HG02870 (cell line): Measurements from ENCODE around the gene PRM3.
A peak's percentile ranks its signal among the peaks of the same experiment; 100 is the strongest.

Experiments used
- ATAC-seq: cut with Tn5 transposase; IDR thresholded peaks from one replicate; pipeline ENCODE4 v1.9.1; 2021; ENCODE audit warnings: mild to moderate bottlenecking, moderate library complexity; ENCODE audit not compliant: unreplicated experiment

PRM3 gene

DNA sequence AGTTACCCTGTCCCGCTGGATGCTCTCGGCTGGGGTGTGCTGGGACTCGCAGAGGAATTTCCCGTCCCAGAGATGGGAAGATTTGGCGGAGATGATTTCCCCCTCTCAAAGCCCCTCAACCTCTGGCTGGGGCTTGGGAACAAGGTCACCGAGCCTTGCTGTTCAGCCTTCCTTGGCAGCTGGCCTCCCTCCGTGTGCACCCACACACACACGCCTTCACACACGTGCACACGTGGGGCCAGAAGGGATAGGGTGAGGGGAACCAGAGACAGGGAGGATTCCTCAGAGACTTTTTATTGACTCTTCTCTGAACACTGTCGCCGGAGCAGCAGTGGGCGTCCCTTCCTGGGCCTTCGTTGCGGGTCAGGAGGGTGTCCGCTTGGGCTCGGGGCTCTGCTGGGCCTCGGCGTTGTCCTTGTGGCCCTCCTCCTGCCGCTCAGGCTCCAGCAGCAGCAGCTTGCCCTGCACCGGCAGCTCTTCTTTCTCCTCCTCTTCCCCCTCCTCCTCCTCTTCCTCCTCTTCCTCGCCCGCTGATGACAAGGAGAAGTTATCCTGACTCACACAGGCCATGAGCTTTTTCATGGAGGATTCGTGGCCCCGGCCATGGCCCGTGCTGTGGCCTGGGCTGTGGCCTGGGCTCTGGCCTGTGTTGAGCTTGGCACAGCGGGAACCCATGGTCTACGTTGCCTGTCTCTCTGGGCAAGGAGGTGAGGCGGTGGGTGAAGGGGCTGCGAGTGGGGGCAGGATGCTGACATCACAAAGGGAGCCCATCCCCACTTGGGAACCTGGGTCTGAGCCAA lies at the start of gene PRM3:
TSS of gene PRM3 (minus strand) at position 709 of the 800 bp plus-strand sequence. CDS start at position 675, 34 bp downstream.
- no peak for ATAC-seq

- ATAC-seq, result no peak
Measured at GRCh38 chr16:11322823-11323222, 49.4 kb upstream of the PRM3 start.

DNA sequence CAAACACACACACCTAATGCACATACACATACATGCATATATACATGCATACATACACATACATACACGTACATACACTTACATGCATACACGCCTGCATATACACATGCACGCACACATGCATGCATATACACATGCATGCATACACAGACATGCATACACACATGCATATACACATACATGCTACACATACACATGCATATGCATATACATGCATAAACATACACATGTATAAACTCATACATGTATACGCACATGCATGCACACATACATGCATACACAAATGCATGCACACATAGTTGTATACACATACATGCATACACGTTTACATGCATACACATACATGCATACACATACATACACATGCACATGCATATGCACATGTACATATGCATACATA lies 48.2 kb upstream of the PRM3 start:
- no peak for ATAC-seq

DNA sequence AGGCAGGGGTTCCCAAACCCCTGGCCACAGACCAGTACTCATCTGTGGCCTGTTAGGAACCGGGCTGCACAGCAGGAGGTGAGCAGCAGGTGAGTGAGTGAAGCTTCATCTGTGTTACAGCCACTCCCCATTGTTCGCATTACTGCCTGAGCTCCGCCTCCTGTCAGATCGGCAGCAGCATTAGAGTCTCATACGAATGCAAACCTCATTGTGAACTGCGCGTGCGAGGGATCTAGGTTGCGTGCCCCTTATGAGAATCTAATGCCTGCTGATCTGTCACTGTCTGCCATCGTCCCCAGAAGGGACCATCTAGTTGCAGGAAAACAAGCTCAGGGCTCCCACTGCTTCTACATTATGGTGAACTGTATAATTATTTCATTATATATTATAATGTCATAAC lies 46.7 kb upstream of the PRM3 start:
- ATAC-seq, result no peak

- no peak for ATAC-seq
Measured at GRCh38 chr16:11319529-11320146, 46.2 kb upstream of the PRM3 start.

DNA sequence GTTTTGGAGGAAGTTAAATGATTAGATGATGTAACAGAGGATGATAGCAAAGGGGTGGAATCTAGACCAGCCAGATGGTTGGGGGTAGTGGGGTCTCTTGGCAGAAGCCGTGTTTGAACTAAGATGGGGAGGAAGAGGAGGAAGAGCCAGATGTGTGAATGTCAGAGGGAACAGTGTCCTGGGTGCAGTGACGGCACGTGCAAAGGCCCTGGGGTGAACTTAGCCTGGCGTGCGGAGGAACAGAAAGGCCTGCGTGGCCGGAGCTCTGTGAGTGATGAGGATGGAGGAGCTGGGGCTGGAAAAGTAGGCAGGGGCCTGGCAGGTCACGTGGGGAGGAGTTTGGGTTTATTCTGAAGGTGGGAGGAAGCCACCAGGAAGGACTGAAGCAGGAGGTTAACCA lies 45.4 kb upstream of the PRM3 start:
- ATAC-seq, result no peak

- ATAC-seq, result no peak
Measured at GRCh38 chr16:11316331-11317015, 43.0 kb upstream of the PRM3 start.

GRCh38 chr16:11315510-11315909 lies 42.1 kb upstream of the PRM3 start:
- ATAC-seq, result no peak

DNA sequence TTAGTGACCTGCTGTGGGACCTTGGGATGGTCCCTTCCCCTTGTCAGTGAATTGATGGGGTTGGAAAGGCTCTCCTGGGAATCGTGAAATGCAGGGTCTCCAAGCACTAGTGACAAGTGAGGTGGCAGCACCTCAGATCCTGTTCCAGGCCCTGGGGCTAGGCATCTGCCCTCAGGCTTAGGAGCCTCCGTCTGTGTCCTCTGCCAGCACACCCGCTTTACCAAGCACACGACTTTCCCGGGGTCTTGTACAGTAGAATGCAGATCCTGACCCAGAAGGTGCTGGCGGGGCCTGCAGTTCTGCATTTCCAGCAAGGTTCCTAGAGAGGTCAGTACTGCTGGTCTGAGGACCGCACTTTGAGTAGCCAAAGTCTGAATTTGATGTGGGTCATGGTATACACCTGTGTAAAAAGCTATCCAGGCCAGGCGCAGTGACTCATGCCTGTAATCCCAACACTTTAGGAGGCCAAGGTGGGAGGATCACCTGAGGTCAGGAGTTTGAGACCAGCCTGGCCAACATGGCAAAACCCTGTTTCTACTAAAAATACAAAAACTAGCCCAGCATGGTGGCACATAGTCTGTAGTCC lies 41.0 kb upstream of the PRM3 start:
- no peak for ATAC-seq

DNA sequence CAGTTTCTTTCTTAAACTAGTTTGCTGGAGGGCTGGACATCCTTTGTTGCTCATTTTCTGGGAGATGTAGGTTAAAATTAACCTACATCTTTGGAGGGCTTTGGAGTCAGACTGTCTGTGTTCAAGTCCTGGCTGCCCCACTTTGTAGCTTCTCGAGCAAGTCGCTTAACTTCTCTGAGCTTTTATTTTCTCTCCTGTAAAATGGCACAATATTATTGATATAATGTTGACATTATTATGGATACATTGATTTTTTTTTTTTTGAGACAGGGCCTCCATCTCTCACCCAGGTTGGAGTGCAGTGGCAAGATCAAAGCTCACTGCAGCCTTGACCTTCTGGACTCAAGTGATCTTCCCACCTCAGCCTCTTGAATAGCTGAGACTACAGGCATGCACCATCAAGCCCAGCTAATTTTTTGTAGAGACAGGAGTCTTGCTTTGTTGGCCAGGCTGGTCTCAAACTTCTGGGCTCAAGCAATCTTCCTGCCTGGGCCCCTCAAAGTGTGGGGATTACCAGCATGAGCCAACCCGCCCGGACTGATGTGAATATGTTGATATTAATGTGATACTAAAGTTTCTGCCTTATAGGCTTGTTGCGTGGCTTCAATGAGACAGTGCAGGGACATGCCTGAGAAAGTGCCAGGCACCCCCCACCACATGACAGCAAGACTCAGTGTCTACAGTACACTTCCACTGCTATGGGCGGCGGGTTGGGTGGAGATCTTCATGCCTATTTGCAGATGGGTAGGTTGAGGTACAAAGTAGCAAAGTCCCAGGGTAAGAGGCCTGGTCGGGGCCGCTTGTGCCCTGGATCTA lies 40.3 kb upstream of the PRM3 start:
- ATAC-seq, result no peak

DNA sequence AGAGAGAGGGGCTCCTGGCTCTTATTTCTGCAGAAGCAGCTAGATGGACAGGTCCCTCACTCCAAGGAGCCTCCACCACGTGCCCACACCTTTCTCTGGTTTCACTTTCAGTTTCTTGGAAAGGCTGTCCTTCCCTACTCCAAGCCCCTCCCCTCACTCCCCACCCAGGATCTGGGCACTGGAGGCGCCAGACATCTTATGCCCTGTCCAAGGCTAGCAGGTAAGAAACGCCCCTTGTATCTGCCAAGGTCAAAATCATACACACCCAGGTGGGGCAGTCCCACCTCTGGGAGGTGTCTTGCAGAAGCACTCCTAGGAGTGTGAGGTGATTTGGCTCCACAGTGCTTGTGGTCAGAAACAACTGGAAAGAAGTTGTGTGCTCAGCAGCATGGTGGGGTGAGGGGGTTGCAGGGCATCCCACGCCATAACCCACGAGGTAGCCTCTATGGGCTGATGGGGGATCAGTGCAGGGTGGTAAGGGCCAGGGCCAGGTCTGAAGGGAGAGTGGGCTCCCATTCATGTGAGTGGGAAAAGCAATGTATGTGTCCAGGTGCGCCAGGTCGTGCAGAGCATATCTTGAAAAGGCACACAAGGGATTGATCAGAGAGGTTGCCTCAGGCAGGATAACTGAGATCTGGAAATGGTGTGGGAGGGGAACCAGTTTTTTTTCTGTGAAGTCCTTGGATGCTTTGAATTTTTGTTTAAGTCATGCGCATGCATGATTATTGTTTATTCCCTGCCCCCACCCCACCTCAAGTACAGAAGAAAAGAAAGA lies 39.5 kb upstream of the PRM3 start:
- ATAC-seq, result no peak

DNA sequence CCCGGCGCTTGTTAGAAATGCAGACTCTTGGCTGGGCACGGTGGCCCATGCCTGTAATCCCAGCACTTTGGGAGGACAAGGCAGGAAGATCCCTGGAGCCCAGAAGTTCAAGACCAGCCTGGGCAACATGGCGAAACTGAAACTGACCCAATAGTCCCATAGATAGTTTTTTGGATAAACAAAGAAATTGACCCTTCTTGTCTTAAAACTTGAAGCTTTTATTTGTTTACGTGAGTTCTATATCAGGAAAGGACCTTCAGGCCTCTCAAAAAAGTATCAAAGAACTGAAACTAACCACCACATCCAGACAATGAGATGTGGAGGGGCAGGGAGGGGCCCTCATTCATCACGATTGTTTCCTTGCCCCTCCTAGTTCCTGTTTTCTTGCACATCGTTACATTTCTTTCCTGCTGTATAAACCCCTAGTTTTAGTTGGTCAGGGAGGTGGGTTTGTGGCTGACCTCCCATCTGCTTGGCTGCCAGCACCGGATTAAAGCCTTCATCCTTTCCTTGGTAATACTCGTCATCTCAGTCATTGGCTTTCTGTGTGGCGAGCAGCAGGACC lies 37.6 kb upstream of the PRM3 start:
- peak; percentile 49 for ATAC-seq

DNA sequence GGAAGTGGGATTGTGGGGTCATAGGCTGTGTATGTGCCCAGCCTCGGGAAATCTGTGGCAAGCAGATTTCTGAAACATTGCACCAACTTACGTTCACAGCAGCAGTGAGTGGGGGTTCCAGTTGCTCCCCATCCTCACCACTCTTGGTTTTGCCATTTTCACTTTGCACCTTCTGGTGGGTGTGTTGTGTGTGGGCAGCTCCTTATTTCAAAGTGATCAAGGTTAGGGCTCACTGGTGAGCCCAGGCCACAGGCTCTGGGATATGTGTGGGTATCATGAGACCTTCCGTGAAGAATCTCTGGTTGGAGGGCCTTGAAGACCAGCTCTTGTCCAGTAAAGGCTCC lies 37.2 kb upstream of the PRM3 start:
- ATAC-seq, result no peak

GRCh38 chr16:11309895-11310633 lies 36.6 kb upstream of the PRM3 start:
- ATAC-seq, result no peak

GRCh38 chr16:11308493-11309283 lies 35.3 kb upstream of the PRM3 start:
- ATAC-seq, result no peak

GRCh38 chr16:11307639-11308492 lies 34.4 kb upstream of the PRM3 start:
- no peak for ATAC-seq

- ATAC-seq, result no peak
Measured at GRCh38 chr16:11306997-11307638, 33.7 kb upstream of the PRM3 start.
